BLaER1 (cell line): ENCODE results near the gene GJD3.

Experiments used
- H3K27ac ChIP-seq: shearing (Covaris generic); formaldehyde crosslinking; 2 replicates; pipeline ENCODE4 v1.8.1; 2022
- H3K27me3 ChIP-seq: shearing (Covaris generic); formaldehyde crosslinking; 2 replicates; pipeline ENCODE4 v1.8.1; 2022
- H3K36me3 ChIP-seq: shearing (Covaris generic); formaldehyde crosslinking; 2 replicates; pipeline ENCODE4 v1.8.1; 2022
- H3K4me1 ChIP-seq: shearing (Covaris generic); formaldehyde crosslinking; 2 replicates; pipeline ENCODE4 v1.8.1; 2022
- H3K4me2 ChIP-seq: shearing (Covaris generic); formaldehyde crosslinking; 2 replicates; pipeline ENCODE4 v1.8.1; 2022
- H3K4me3 ChIP-seq: shearing (Covaris generic); formaldehyde crosslinking; 2 replicates; pipeline ENCODE4 v1.8.1; 2022
- H3K9ac ChIP-seq: shearing (Covaris generic); formaldehyde crosslinking; 2 replicates; pipeline ENCODE4 v1.8.1; 2022
- H3K9me3 ChIP-seq: shearing (Covaris generic); formaldehyde crosslinking; 2 replicates; pipeline ENCODE4 v1.8.1; 2022
- H4K20me1 ChIP-seq: shearing (Covaris generic); formaldehyde crosslinking; 2 replicates; pipeline ENCODE4 v1.8.1; 2022
- Cebpa-rat ChIP-seq: shearing (Covaris generic); IDR thresholded peaks from 2 replicates; pipeline ENCODE4 v1.8.1; 2022

Gene GJD3

GRCh38 chr17:40352779-40353394, 11.7 kb downstream of the GJD3 start:
- H3K36me3 ChIP-seq, result peaks cover 59% of the 10 kb centered on the region
- H3K9me3 ChIP-seq, result no peaks in the 10 kb centered on the region

DNA sequence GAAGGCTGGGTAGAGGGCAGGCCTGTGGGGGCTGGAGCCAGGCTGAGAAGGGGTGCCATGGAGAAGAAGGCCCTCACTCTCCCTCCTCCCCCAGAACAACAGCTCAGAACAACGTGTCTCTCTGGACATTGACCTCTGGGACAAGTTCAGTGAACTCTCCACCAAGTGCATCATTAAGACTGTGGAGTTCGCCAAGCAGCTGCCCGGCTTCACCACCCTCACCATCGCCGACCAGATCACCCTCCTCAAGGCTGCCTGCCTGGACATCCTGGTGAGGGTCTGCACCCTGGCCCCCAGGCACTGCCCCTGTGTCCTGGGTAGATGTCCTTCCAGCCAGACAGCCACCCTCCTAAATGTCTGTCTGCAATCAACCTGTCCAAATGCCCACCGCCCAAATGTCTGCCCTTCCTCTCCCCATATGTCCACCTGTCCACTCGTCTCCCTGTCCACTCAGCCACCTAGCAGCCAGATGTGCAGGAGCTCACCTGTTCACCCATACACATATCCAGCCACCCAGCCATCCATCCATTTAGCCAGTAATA, 12.2 kb downstream of the GJD3 start:
- Histone ChIP-seq H3K27me3 (no peaks in the 10 kb centered on the region), H3K27ac (peak overlapping the region; percentile 77), H4K20me1 (peaks cover 30% of the 10 kb centered on the region), H3K4me3 (no peak overlapping the region), H3K9ac (peak overlapping the region; percentile 73), H3K4me1 (peaks cover 70% of the 10 kb centered on the region), H3K9me3 (no peaks in the 10 kb centered on the region), H3K4me2 (peak overlapping the region; percentile 97), H3K36me3 (peaks cover 59% of the 10 kb centered on the region)
- no peak for TF ChIP-seq Cebpa-rat

More at GRCh38 chr17:40352779-40353394, 11.7 kb downstream of the GJD3 start:
- no peak for TF ChIP-seq Cebpa-rat
- H3K27me3 ChIP-seq, result no peaks in the 10 kb centered on the region
- H3K27ac ChIP-seq, result peak overlapping the region; percentile 77; the same call in 1 of the 2 replicates
- H3K4me3 ChIP-seq, result no peak overlapping the region
- peaks cover 64% of the 10 kb centered on the region for H3K4me1 ChIP-seq
- H3K9ac ChIP-seq, result peak overlapping the region; percentile 73; the same call in 1 of the 2 replicates
- peaks cover 29% of the 10 kb centered on the region for H4K20me1 ChIP-seq
- H3K4me2 ChIP-seq, result peak overlapping the region; percentile 97

GRCh38 chr17:40351359-40352236, 12.9 kb downstream of the GJD3 start:
- Histone ChIP-seq H3K4me3 (peak overlapping the region; percentile 22; the same call in 1 of the 2 replicates), H4K20me1 (peaks cover 30% of the 10 kb centered on the region)

DNA sequence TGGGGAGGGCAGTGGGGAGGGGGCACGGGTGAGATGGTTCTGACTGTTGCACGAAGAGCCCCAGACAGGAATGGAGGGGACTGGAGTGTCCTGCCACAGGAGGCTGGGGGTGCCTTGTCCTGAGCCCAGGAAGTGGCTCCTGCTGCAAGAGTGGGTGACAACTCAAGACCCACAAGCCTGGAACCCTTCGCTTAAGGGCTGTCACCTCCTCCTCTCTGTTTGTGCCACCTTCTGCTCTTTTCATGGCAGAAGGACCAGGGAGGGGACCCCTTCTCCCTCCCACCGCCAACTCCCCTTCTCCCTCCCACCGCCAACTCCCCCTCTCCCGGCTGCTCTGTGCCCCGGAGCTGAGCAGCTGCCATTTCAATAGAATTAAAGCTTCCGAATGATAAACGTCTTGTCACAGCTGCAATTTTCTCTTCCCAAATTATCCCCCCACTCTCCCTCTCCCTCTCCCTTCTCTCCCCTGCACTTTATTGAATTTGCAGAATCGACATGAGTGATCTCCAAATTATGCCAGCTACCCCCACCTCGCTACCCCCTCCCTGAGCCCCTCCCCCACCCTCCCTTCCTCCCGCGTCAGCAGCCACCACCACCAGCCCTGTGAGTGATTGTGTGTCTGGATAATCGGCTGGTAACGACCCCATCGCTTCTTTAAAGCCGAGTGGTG, 13.7 kb downstream of the GJD3 start:
- Histone ChIP-seq H3K9ac (peak overlapping the region; percentile 73; the same call in 1 of the 2 replicates), H3K4me1 (peaks cover 85% of the 10 kb centered on the region), H3K27me3 (no peaks in the 10 kb centered on the region), H3K4me3 (peak overlapping the region; percentile 22; the same call in 1 of the 2 replicates), H4K20me1 (peaks cover 30% of the 10 kb centered on the region), H3K36me3 (peaks cover 55% of the 10 kb centered on the region), H3K9me3 (no peaks in the 10 kb centered on the region), H3K27ac (peak overlapping the region; percentile 77), H3K4me2 (peak overlapping the region; percentile 97)
- TF ChIP-seq Cebpa-rat, result no peak

More at GRCh38 chr17:40351359-40352236, 12.9 kb downstream of the GJD3 start:
- Histone ChIP-seq H3K4me2 (peak overlapping the region; percentile 97), H3K9me3 (no peaks in the 10 kb centered on the region), H3K27ac (peak overlapping the region; percentile 77), H3K9ac (peak overlapping the region; percentile 73), H3K36me3 (peaks cover 59% of the 10 kb centered on the region), H3K27me3 (no peaks in the 10 kb centered on the region), H3K4me1 (peaks cover 77% of the 10 kb centered on the region)
- TF ChIP-seq Cebpa-rat, result no peak

- Histone ChIP-seq H4K20me1 (peaks cover 30% of the 10 kb centered on the region), H3K36me3 (peaks cover 48% of the 10 kb centered on the region), H3K9ac (no peak overlapping the region), H3K4me1 (peaks cover 92% of the 10 kb centered on the region), H3K4me3 (no peak overlapping the region), H3K9me3 (no peaks in the 10 kb centered on the region), H3K27me3 (no peaks in the 10 kb centered on the region), H3K27ac (no peak overlapping the region), H3K4me2 (peak overlapping the region; percentile 97)
- no peak for TF ChIP-seq Cebpa-rat
Measured at GRCh38 chr17:40349895-40350688, 14.4 kb downstream of the GJD3 start.

DNA sequence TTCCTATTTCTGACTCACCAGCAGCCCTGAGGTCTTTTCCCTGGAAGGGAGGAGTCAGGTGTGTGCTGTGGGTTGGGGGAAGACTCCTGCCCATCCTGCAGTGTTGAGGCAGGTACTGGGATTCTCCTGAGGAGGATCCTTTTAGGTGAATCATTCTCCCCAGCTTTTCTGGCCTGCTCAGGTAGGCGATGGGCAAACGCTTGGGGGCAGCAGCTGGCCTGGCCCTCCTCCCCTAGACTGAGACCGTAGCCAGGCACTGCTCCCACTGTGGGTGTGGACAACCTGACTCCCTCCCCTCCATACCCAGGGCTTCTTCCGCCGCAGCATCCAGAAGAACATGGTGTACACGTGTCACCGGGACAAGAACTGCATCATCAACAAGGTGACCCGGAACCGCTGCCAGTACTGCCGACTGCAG, 15.1 kb downstream of the GJD3 start:
- H3K4me1 ChIP-seq, result peaks cover 92% of the 10 kb centered on the region
- no peak for TF ChIP-seq Cebpa-rat
- H3K9me3 ChIP-seq, result no peaks in the 10 kb centered on the region
- H3K36me3 ChIP-seq, result peaks cover 42% of the 10 kb centered on the region
- no peak overlapping the region for H3K4me3 ChIP-seq
- peak overlapping the region; percentile 74; the same call in 1 of the 2 replicates for H3K27ac ChIP-seq
- peaks cover 30% of the 10 kb centered on the region for H4K20me1 ChIP-seq
- H3K9ac ChIP-seq, result peak overlapping the region; percentile 85; the same call in 1 of the 2 replicates
- peak overlapping the region; percentile 97 for H3K4me2 ChIP-seq
- H3K27me3 ChIP-seq, result no peaks in the 10 kb centered on the region

- H3K4me3 ChIP-seq, result peak overlapping the region; percentile 42; the same call in 1 of the 2 replicates
- H3K36me3 ChIP-seq, result peaks cover 37% of the 10 kb centered on the region
- H3K9me3 ChIP-seq, result no peaks in the 10 kb centered on the region
- H3K27me3 ChIP-seq, result no peaks in the 10 kb centered on the region
- peak overlapping the region; percentile 74 for H3K27ac ChIP-seq
- H3K4me2 ChIP-seq, result peak overlapping the region; percentile 97
- peaks cover 99% of the 10 kb centered on the region for H3K4me1 ChIP-seq
- peaks cover 30% of the 10 kb centered on the region for H4K20me1 ChIP-seq
- H3K9ac ChIP-seq, result peak overlapping the region; percentile 85
- TF ChIP-seq Cebpa-rat, result no peak
Measured at GRCh38 chr17:40348562-40349476, 15.7 kb downstream of the GJD3 start.

- Histone ChIP-seq H3K27ac (peak overlapping the region; percentile 74), H3K9ac (peak overlapping the region; percentile 85), H3K4me2 (peak overlapping the region; percentile 97), H3K4me1 (peaks cover 100% of the 10 kb centered on the region), H4K20me1 (peaks cover 33% of the 10 kb centered on the region), H3K4me3 (peak overlapping the region; percentile 42), H3K9me3 (no peaks in the 10 kb centered on the region), H3K36me3 (peaks cover 32% of the 10 kb centered on the region), H3K27me3 (no peaks in the 10 kb centered on the region)
- TF ChIP-seq Cebpa-rat, result no peak
Measured at GRCh38 chr17:40348136-40348504, 16.4 kb downstream of the GJD3 start.
